Nephron progenitor cell (in vitro differentiated cells): ENCODE measurements around the gene RASSF1.

Source experiments
- DNase-seq: peaks from one replicate; pipeline ENCODE4 v3.0.0; 2021
- H3K27ac Mint-ChIP-seq: 2 replicates; pipeline ENCODE4 v1.8.0; 2021; ENCODE audit warnings: mild to moderate bottlenecking, moderate library complexity, mixed read lengths
- H3K27me3 Mint-ChIP-seq: 2 replicates; pipeline ENCODE4 v1.8.0; 2021; ENCODE audit warnings: mild to moderate bottlenecking, low read depth, mixed read lengths; ENCODE audit not compliant: poor library complexity
- H3K36me3 Mint-ChIP-seq: 2 replicates; pipeline ENCODE4 v1.8.0; 2021; ENCODE audit warnings: low read depth, mixed read lengths
- H3K4me1 Mint-ChIP-seq: 2 replicates; pipeline ENCODE4 v1.8.0; 2021; ENCODE audit warnings: mixed read lengths
- H3K4me3 Mint-ChIP-seq: 2 replicates; pipeline ENCODE4 v1.8.0; 2021; ENCODE audit warnings: mild to moderate bottlenecking, moderate library complexity, mixed read lengths
- H3K9me3 Mint-ChIP-seq: 2 replicates; pipeline ENCODE4 v1.8.0; 2021; ENCODE audit warnings: mild to moderate bottlenecking, moderate library complexity, mixed read lengths
- CTCF ChIP-seq: fragments of 200-600 bp; sonication (generic); IDR thresholded peaks from 2 replicates; pipeline ENCODE4 v1.5.0; 2021; ENCODE audit warnings: antibody characterized with exemption

RASSF1 gene

GRCh38 chr3:50303013-50303815 lies 37.4 kb downstream of the RASSF1 start, which contains the start of gene HYAL1:
Gene HYAL1 (minus strand): TSS chr3:50303574. CDS start chr3:50302956, 618 bp downstream.
- peaks cover 11% of the 10 kb centered on the region for H3K36me3 Mint-ChIP-seq
- H3K27ac Mint-ChIP-seq: no peak within 1 kb of the TSS
- no peak within 1 kb of the TSS for H3K4me3 Mint-ChIP-seq
- TF ChIP-seq CTCF: no peak
- peak; percentile 40 for DNase-seq
- H3K9me3 Mint-ChIP-seq: peaks cover 27% of the 10 kb centered on the region
- H3K4me1 Mint-ChIP-seq: peaks cover 29% of the 10 kb centered on the region
- peaks cover 5% of the 10 kb centered on the region for H3K27me3 Mint-ChIP-seq

- H3K9me3 Mint-ChIP-seq: peaks cover 19% of the 10 kb centered on the region
Observed at GRCh38 chr3:50302095-50303012, 38.3 kb downstream of the RASSF1 start.

GRCh38 chr3:50300681-50301254 lies 39.9 kb downstream of the RASSF1 start:
- peak overlapping the region; percentile 96 for H3K4me3 Mint-ChIP-seq
- DNase-seq: no peak
- no peak overlapping the region for H3K27ac Mint-ChIP-seq
- peaks cover 29% of the 10 kb centered on the region for H3K4me1 Mint-ChIP-seq
- no peak for TF ChIP-seq CTCF
- peaks cover 2% of the 10 kb centered on the region for H3K36me3 Mint-ChIP-seq
- peaks cover 3% of the 10 kb centered on the region for H3K9me3 Mint-ChIP-seq
- H3K27me3 Mint-ChIP-seq: peaks cover 5% of the 10 kb centered on the region

More at GRCh38 chr3:50302095-50303012, 38.3 kb downstream of the RASSF1 start:
- no peak overlapping the region for H3K27ac Mint-ChIP-seq
- TF ChIP-seq CTCF: no peak
- no peak for DNase-seq
- no peak overlapping the region for H3K4me3 Mint-ChIP-seq
- peaks cover 29% of the 10 kb centered on the region for H3K4me1 Mint-ChIP-seq
- peaks cover 5% of the 10 kb centered on the region for H3K27me3 Mint-ChIP-seq
- peaks cover 11% of the 10 kb centered on the region for H3K36me3 Mint-ChIP-seq

GRCh38 chr3:50299929-50300680 lies 40.5 kb downstream of the RASSF1 start:
- peak overlapping the region; percentile 96 for H3K4me3 Mint-ChIP-seq
- no peak for TF ChIP-seq CTCF
- H3K9me3 Mint-ChIP-seq: no peaks in the 10 kb centered on the region
- no peaks in the 10 kb centered on the region for H3K36me3 Mint-ChIP-seq
- no peak for DNase-seq
- H3K27me3 Mint-ChIP-seq: peaks cover 5% of the 10 kb centered on the region
- peaks cover 29% of the 10 kb centered on the region for H3K4me1 Mint-ChIP-seq
- peak overlapping the region; percentile 54 for H3K27ac Mint-ChIP-seq

GRCh38 chr3:50299638-50299928 lies 41.1 kb downstream of the RASSF1 start:
- H3K27me3 Mint-ChIP-seq: peaks cover 5% of the 10 kb centered on the region
- no peaks in the 10 kb centered on the region for H3K9me3 Mint-ChIP-seq
- TF ChIP-seq CTCF: no peak
- H3K4me1 Mint-ChIP-seq: peaks cover 29% of the 10 kb centered on the region
- DNase-seq: no peak
- no peaks in the 10 kb centered on the region for H3K36me3 Mint-ChIP-seq
- H3K4me3 Mint-ChIP-seq: peak overlapping the region; percentile 96
- H3K27ac Mint-ChIP-seq: peak overlapping the region; percentile 95
